Epithelial cell of esophagus (primary cell): Measurements from ENCODE around the gene BEAN1.

Experiments
- DNase-seq: peaks from one replicate; pipeline ENCODE4 v3.0.0; 2010; ENCODE audit warnings: low read depth
- H3K4me3 ChIP-seq: 2 replicates; pipeline ENCODE4 v1.5.1; 2011; ENCODE audit warnings: mild to moderate bottlenecking, low read length, control low read depth
- CTCF ChIP-seq: IDR thresholded peaks from 2 replicates; pipeline ENCODE4 v1.5.1; 2011; ENCODE audit warnings: low read depth, mild to moderate bottlenecking, low read length, control low read depth, inconsistent platforms; ENCODE audit not compliant: insufficient read depth; ENCODE audit errors: missing control alignments

Gene BEAN1

GRCh38 chr16:66435896-66436295, 8.8 kb downstream of the BEAN1 start:
- TF ChIP-seq CTCF, result no peak
- H3K4me3 ChIP-seq, result no peak overlapping the region
- no peak for DNase-seq

- no peak overlapping the region for H3K4me3 ChIP-seq
- no peak for TF ChIP-seq CTCF
- no peak for DNase-seq
Measured at GRCh38 chr16:66437391-66437945, 10.4 kb downstream of the BEAN1 start.

GRCh38 chr16:66438536-66438935, 11.4 kb downstream of the BEAN1 start:
- H3K4me3 ChIP-seq, result no peak overlapping the region
- no peak for TF ChIP-seq CTCF

GRCh38 chr16:66439051-66439730, 12.1 kb downstream of the BEAN1 start:
- no peak overlapping the region for H3K4me3 ChIP-seq

More at GRCh38 chr16:66438536-66438935, 11.4 kb downstream of the BEAN1 start:
- DNase-seq, result no peak

GRCh38 chr16:66440271-66440802, 13.2 kb downstream of the BEAN1 start:
- no peak overlapping the region for H3K4me3 ChIP-seq
- no peak for TF ChIP-seq CTCF
- DNase-seq, result no peak

More at GRCh38 chr16:66439051-66439730, 12.1 kb downstream of the BEAN1 start:
- no peak for TF ChIP-seq CTCF
- DNase-seq, result no peak

- TF ChIP-seq CTCF, result no peak
- DNase-seq, result no peak
- H3K4me3 ChIP-seq, result no peak overlapping the region
Measured at GRCh38 chr16:66440970-66441369, 13.9 kb downstream of the BEAN1 start.
